DOHH2 (cell line): ENCODE results near the gene ACER3.

ENCODE experiments used
- H3F3A ChIP-seq: fragments of 200-600 bp; sonication (generic), shearing (Covaris generic); 2 replicates; pipeline ENCODE4 v1.6.0; 2016; ENCODE audit warnings: antibody characterized with exemption, mild to moderate bottlenecking; ENCODE audit not compliant: control insufficient read depth, insufficient read depth
- H3K27ac ChIP-seq: fragments of 200-600 bp; sonication (generic); 2 replicates; pipeline ENCODE4 v1.5.1; 2014; ENCODE audit warnings: low read depth, mild to moderate bottlenecking, low read length, moderate library complexity
- H3K27me3 ChIP-seq: fragments of 200-600 bp; sonication (generic); 2 replicates; pipeline ENCODE4 v1.6.1; 2014; ENCODE audit warnings: mild to moderate bottlenecking, low read length, mixed read lengths; ENCODE audit not compliant: control insufficient read depth
- H3K36me3 ChIP-seq: fragments of 200-600 bp; sonication (generic); 2 replicates; pipeline ENCODE4 v1.6.1; 2014; ENCODE audit warnings: mild to moderate bottlenecking, low read length, moderate library complexity, mixed read lengths; ENCODE audit not compliant: control insufficient read depth
- H3K4me1 ChIP-seq: fragments of 200-600 bp; sonication (generic); 2 replicates; pipeline ENCODE4 v1.6.1; 2014; ENCODE audit warnings: mild to moderate bottlenecking, low read length, mixed read lengths; ENCODE audit not compliant: control insufficient read depth
- H3K4me2 ChIP-seq: fragments of 200-600 bp; sonication (generic); 2 replicates; pipeline ENCODE4 v1.6.0; 2014; ENCODE audit warnings: mild to moderate bottlenecking, low read length, moderate library complexity
- H3K4me3 ChIP-seq: fragments of 200-600 bp; sonication (generic); 2 replicates; pipeline ENCODE4 v1.5.1; 2014; ENCODE audit warnings: mild to moderate bottlenecking, low read length, mixed read lengths
- H3K79me2 ChIP-seq: fragments of 200-600 bp; sonication (generic); 2 replicates; pipeline ENCODE4 v1.6.1; 2014; ENCODE audit warnings: mild to moderate bottlenecking, low read length, mixed read lengths; ENCODE audit not compliant: control insufficient read depth
- H3K9me2 ChIP-seq: fragments of 200-600 bp; sonication (generic); replicated peaks from 2 replicates; pipeline ENCODE4 v1.6.1; 2014; ENCODE audit warnings: mild to moderate bottlenecking, low read length, mixed read lengths; ENCODE audit not compliant: control insufficient read depth
- H3K9me3 ChIP-seq: fragments of 200-600 bp; sonication (generic); 2 replicates; pipeline ENCODE4 v1.6.1; 2014; ENCODE audit warnings: antibody characterized with exemption, low read length, mixed read lengths; ENCODE audit not compliant: control insufficient read depth, insufficient read depth
- H4K20me1 ChIP-seq: fragments of 200-600 bp; sonication (generic); 2 replicates; pipeline ENCODE4 v1.6.0; 2014; ENCODE audit warnings: low read depth, mild to moderate bottlenecking, antibody characterized with exemption, low read length, moderate library complexity; ENCODE audit not compliant: control insufficient read depth, insufficient read depth
- EZH2phosphoT487 ChIP-seq: fragments of 200-600 bp; sonication (generic); IDR thresholded peaks from 2 replicates; pipeline ENCODE4 v1.6.1; 2017; ENCODE audit warnings: borderline replicate concordance, mild to moderate bottlenecking, antibody characterized with exemption, low read length, moderate library complexity, mixed read lengths
- TF ChIP-seq, protein P1 (sequence below): fragments of 200-600 bp; sonication (generic); IDR thresholded peaks from one replicate; pipeline ENCODE4 v1.5.1; 2014; ENCODE audit warnings: antibody characterized with exemption, mild to moderate bottlenecking, low read depth, low read length; ENCODE audit not compliant: poor library complexity, severe bottlenecking

ACER3 gene

DNA sequence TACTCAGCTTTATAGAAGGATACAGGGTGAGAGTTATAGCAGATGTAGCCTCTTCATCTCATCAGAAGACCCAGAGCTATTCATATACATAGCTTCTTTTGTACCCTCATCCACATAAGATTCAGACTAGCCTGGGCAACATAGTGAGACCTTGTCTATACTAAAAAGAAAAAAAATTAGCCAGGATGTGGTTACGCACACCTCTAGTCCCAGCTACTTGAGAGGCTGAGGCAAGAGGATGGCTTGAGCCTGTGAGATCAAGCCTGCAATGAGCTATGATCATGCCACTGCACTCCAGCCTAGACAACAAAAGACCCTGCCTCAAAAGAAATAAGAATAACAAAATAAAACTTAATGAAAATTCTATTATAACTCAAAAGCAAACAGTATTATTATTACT, 136.8 kb downstream of the ACER3 start:
- no peaks in the 10 kb centered on the region for H3K27me3 ChIP-seq
- no peaks in the 10 kb centered on the region for H3K36me3 ChIP-seq
- no peak for TF ChIP-seq EZH2phosphoT487
- TF ChIP-seq, protein P1, sequence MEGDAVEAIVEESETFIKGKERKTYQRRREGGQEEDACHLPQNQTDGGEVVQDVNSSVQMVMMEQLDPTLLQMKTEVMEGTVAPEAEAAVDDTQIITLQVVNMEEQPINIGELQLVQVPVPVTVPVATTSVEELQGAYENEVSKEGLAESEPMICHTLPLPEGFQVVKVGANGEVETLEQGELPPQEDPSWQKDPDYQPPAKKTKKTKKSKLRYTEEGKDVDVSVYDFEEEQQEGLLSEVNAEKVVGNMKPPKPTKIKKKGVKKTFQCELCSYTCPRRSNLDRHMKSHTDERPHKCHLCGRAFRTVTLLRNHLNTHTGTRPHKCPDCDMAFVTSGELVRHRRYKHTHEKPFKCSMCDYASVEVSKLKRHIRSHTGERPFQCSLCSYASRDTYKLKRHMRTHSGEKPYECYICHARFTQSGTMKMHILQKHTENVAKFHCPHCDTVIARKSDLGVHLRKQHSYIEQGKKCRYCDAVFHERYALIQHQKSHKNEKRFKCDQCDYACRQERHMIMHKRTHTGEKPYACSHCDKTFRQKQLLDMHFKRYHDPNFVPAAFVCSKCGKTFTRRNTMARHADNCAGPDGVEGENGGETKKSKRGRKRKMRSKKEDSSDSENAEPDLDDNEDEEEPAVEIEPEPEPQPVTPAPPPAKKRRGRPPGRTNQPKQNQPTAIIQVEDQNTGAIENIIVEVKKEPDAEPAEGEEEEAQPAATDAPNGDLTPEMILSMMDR: no peak
- H3K4me3 ChIP-seq: no peak overlapping the region
- H3K9me2 ChIP-seq: no peaks in the 10 kb centered on the region
- no peak overlapping the region for H3K27ac ChIP-seq
- H3K9me3 ChIP-seq: no peaks in the 10 kb centered on the region
- no peak overlapping the region for H3K4me2 ChIP-seq
- no peaks in the 10 kb centered on the region for H3F3A ChIP-seq
- no peaks in the 10 kb centered on the region for H3K4me1 ChIP-seq
- no peaks in the 10 kb centered on the region for H3K79me2 ChIP-seq
- no peaks in the 10 kb centered on the region for H4K20me1 ChIP-seq

DNA sequence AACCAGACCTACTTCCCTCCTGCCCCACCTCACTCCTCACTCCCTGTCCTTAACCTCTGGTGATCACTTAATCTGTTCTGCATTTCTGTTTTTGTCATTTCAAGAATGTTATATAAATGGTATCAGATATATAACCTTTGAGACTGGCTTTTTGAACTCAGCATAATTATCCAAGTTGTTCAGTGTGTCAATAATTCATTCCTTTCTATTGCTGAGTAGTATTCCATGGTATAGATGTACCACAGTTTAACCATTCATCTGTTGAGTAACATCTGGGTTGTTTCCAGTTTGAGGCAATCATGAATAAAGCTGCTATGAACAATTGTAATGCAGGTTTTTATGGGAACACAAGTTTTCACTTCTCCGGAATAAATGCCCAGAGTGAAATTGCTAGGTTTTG, 138.9 kb downstream of the ACER3 start:
- TF ChIP-seq, protein P1: no peak
- no peak for TF ChIP-seq EZH2phosphoT487
- Histone ChIP-seq H4K20me1 (no peaks in the 10 kb centered on the region), H3K36me3 (no peaks in the 10 kb centered on the region), H3K9me3 (no peaks in the 10 kb centered on the region), H3K27ac (no peak overlapping the region), H3F3A (no peaks in the 10 kb centered on the region), H3K79me2 (no peaks in the 10 kb centered on the region), H3K27me3 (no peaks in the 10 kb centered on the region), H3K9me2 (no peaks in the 10 kb centered on the region), H3K4me3 (no peak overlapping the region), H3K4me2 (no peak overlapping the region), H3K4me1 (no peaks in the 10 kb centered on the region)

DNA sequence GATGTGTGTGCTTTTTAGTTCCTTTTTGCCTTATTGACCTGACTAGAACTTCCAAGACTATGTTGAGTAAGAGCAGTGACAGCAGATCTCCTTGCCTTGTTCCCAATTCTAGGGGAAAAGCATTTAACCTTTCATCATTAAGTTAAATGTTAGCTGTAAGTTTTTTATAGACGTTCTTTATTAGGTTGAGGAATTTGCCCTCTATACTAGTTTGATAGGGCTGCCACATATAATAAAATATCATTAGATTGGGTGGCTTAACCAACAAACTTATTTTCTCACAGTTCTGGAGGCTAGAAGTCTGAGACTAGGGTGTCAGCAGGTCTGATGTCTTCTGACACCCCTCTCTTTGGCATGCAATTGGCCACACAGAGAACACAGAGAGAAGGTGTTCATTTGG, 140.9 kb downstream of the ACER3 start:
- no peaks in the 10 kb centered on the region for H3F3A ChIP-seq
- no peak overlapping the region for H3K4me2 ChIP-seq
- H3K27ac ChIP-seq: no peak overlapping the region
- no peaks in the 10 kb centered on the region for H3K36me3 ChIP-seq
- no peaks in the 10 kb centered on the region for H3K4me1 ChIP-seq
- H3K9me3 ChIP-seq: no peaks in the 10 kb centered on the region
- H3K4me3 ChIP-seq: no peak overlapping the region
- H3K79me2 ChIP-seq: no peaks in the 10 kb centered on the region
- H4K20me1 ChIP-seq: no peaks in the 10 kb centered on the region
- TF ChIP-seq, protein P1: no peak
- no peak for TF ChIP-seq EZH2phosphoT487
- no peaks in the 10 kb centered on the region for H3K9me2 ChIP-seq
- no peaks in the 10 kb centered on the region for H3K27me3 ChIP-seq

DNA sequence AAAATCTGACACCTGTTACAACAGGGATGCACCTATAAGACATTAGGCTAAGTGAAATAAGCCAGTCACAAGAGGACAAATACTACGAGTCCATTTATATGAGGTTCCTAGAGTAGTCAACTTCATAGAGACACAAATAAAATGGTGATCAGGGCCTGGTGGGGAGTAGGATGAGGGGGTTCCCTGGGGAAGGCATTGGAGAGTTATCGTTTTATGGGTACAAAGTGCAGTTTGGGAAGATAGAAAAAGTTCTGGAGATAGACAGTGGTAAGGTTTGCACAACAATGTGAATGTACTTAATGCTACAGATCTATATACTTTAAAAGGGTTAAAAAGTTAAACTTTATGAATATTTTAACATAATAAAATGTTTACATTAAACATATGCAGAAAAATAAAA, 142.1 kb downstream of the ACER3 start:
- Histone ChIP-seq H4K20me1 (no peaks in the 10 kb centered on the region), H3K27ac (no peak overlapping the region), H3K4me2 (no peak overlapping the region), H3K36me3 (no peaks in the 10 kb centered on the region), H3K27me3 (no peaks in the 10 kb centered on the region), H3K9me3 (no peaks in the 10 kb centered on the region), H3K79me2 (no peaks in the 10 kb centered on the region), H3K4me1 (no peaks in the 10 kb centered on the region), H3F3A (no peaks in the 10 kb centered on the region), H3K9me2 (no peaks in the 10 kb centered on the region), H3K4me3 (no peak overlapping the region)
- no peak for TF ChIP-seq EZH2phosphoT487
- TF ChIP-seq, protein P1: no peak
